SK-N-SH (cell line): ENCODE data around the gene PIK3R1.

Experiments used
- YY1 ChIP-seq: IDR thresholded peaks from 2 replicates; pipeline ENCODE4 v1.4.0; 2012; ENCODE audit warnings: low read depth, mild to moderate bottlenecking
- TF ChIP-seq, protein P1 (sequence below): fragments of 200-600 bp; sonication (generic); IDR thresholded peaks from 2 replicates; pipeline ENCODE4 v1.6.1; 2017; ENCODE audit warnings: antibody characterized with exemption, mild to moderate bottlenecking, moderate library complexity

GRCh38 chr5:68249520-68249919, 34.0 kb downstream of the PIK3R1 start:
- no peak for TF ChIP-seq YY1
- TF ChIP-seq, protein P1, sequence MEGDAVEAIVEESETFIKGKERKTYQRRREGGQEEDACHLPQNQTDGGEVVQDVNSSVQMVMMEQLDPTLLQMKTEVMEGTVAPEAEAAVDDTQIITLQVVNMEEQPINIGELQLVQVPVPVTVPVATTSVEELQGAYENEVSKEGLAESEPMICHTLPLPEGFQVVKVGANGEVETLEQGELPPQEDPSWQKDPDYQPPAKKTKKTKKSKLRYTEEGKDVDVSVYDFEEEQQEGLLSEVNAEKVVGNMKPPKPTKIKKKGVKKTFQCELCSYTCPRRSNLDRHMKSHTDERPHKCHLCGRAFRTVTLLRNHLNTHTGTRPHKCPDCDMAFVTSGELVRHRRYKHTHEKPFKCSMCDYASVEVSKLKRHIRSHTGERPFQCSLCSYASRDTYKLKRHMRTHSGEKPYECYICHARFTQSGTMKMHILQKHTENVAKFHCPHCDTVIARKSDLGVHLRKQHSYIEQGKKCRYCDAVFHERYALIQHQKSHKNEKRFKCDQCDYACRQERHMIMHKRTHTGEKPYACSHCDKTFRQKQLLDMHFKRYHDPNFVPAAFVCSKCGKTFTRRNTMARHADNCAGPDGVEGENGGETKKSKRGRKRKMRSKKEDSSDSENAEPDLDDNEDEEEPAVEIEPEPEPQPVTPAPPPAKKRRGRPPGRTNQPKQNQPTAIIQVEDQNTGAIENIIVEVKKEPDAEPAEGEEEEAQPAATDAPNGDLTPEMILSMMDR: no peak
